H9 (cell line): ENCODE data around the gene CHAC2. TPM values are rescaled to one million over a fixed set of nuclear protein-coding genes. Genes with fewer than 3 reads are reported as not detected.

Source experiments
- DNase-seq: peaks from one replicate; pipeline ENCODE4 v3.0.0-alpha.2; 2017
- H2AFZ ChIP-seq: one replicate; pipeline ENCODE4 v1.6.1; 2013; ENCODE audit warnings: mild to moderate bottlenecking, low read length, control low read depth, moderate library complexity
- H2AK5ac ChIP-seq: 2 replicates; pipeline ENCODE4 v1.6.1; 2013; ENCODE audit warnings: low read length, control low read depth, mixed read lengths; ENCODE audit not compliant: insufficient read length
- H2BK120ac ChIP-seq: one replicate; pipeline ENCODE4 v1.6.1; 2013; ENCODE audit warnings: low read depth, mild to moderate bottlenecking, low read length, control low read depth, inconsistent platforms; ENCODE audit not compliant: poor library complexity, severe bottlenecking
- H2BK12ac ChIP-seq: 2 replicates; pipeline ENCODE4 v1.6.1; 2013; ENCODE audit warnings: low read length, control low read depth, mixed read lengths, low read depth; ENCODE audit not compliant: insufficient read length
- H2BK15ac ChIP-seq: 2 replicates; pipeline ENCODE4 v1.6.1; 2013; ENCODE audit warnings: low read depth, low read length, control low read depth
- H2BK20ac ChIP-seq: one replicate; pipeline ENCODE4 v1.6.1; 2013; ENCODE audit warnings: low read depth, mild to moderate bottlenecking, low read length, control low read depth, inconsistent platforms; ENCODE audit not compliant: poor library complexity, severe bottlenecking
- H2BK5ac ChIP-seq: 2 replicates; pipeline ENCODE4 v1.6.1; 2013; ENCODE audit warnings: low read length, control low read depth, mixed read lengths; ENCODE audit not compliant: insufficient read length
- H3K14ac ChIP-seq: 2 replicates; pipeline ENCODE4 v1.6.1; 2013; ENCODE audit warnings: low read length, control low read depth; ENCODE audit not compliant: insufficient read depth
- H3K18ac ChIP-seq: 2 replicates; pipeline ENCODE4 v1.6.1; 2013; ENCODE audit warnings: low read depth, mild to moderate bottlenecking, mixed read lengths, low read length, control low read depth; ENCODE audit not compliant: insufficient read length
- H3K23ac ChIP-seq: 2 replicates; pipeline ENCODE4 v1.6.1; 2013; ENCODE audit warnings: low read length, control low read depth, mixed read lengths, low read depth; ENCODE audit not compliant: insufficient read length
- H3K23me2 ChIP-seq: 2 replicates; pipeline ENCODE4 v1.6.1; 2013; ENCODE audit warnings: low read depth, mild to moderate bottlenecking, mixed read lengths, low read length, control low read depth; ENCODE audit not compliant: insufficient read length, poor library complexity, severe bottlenecking
- H3K27ac ChIP-seq: 2 replicates; pipeline ENCODE4 v1.5.1; 2013; ENCODE audit warnings: low read length, control low read depth, mixed read lengths, low read depth; ENCODE audit not compliant: insufficient read length
- H3K27me3 ChIP-seq: 2 replicates; pipeline ENCODE4 v1.6.1; 2013; ENCODE audit warnings: low read length, control low read depth, inconsistent platforms; ENCODE audit not compliant: insufficient read depth
- H3K4ac ChIP-seq: 2 replicates; pipeline ENCODE4 v1.6.1; 2013; ENCODE audit warnings: low read depth, mild to moderate bottlenecking, control low read depth, inconsistent platforms, low read length, moderate library complexity
- H3K4me1 ChIP-seq: 2 replicates; pipeline ENCODE4 v1.6.1; 2013; ENCODE audit warnings: low read length, control low read depth, inconsistent platforms; ENCODE audit not compliant: insufficient read depth
- H3K4me2 ChIP-seq: 2 replicates; pipeline ENCODE4 v1.6.1; 2013; ENCODE audit warnings: low read length, control low read depth, mixed read lengths; ENCODE audit not compliant: insufficient read length, insufficient read depth
- H3K56ac ChIP-seq: 2 replicates; pipeline ENCODE4 v1.6.1; 2013; ENCODE audit warnings: low read depth, mild to moderate bottlenecking, mixed read lengths, low read length, control low read depth; ENCODE audit not compliant: insufficient read length
- H3K79me1 ChIP-seq: 2 replicates; pipeline ENCODE4 v1.6.1; 2013; ENCODE audit warnings: low read depth, mild to moderate bottlenecking, moderate library complexity, low read length, control low read depth, inconsistent platforms; ENCODE audit not compliant: insufficient read depth, poor library complexity, severe bottlenecking
- H3K79me2 ChIP-seq: 2 replicates; pipeline ENCODE4 v1.6.1; 2013; ENCODE audit warnings: low read length, control low read depth, inconsistent platforms; ENCODE audit not compliant: insufficient read depth
- H3K9ac ChIP-seq: 2 replicates; pipeline ENCODE4 v1.6.1; 2013; ENCODE audit warnings: low read length, control low read depth, mixed read lengths; ENCODE audit not compliant: insufficient read length; ENCODE audit errors: extremely low read depth
- H3K9me3 ChIP-seq: one replicate; pipeline ENCODE4 v1.6.1; 2013; ENCODE audit warnings: low read depth, low read length, inconsistent platforms; ENCODE audit not compliant: control insufficient read depth
- H3T11ph ChIP-seq: one replicate; pipeline ENCODE4 v1.6.1; 2013; ENCODE audit warnings: mild to moderate bottlenecking, low read length, control low read depth, inconsistent platforms
- H4K20me1 ChIP-seq: one replicate; pipeline ENCODE4 v1.6.1; 2013; ENCODE audit not compliant: control insufficient read depth, insufficient read length, insufficient read depth
- H4K5ac ChIP-seq: 2 replicates; pipeline ENCODE4 v1.6.1; 2013; ENCODE audit warnings: low read depth, mild to moderate bottlenecking, mixed read lengths, low read length, control low read depth; ENCODE audit not compliant: insufficient read length
- H4K8ac ChIP-seq: replicated peaks from 2 replicates; pipeline ENCODE4 v1.6.1; 2013; ENCODE audit warnings: low read length, control low read depth, mixed read lengths, low read depth; ENCODE audit not compliant: insufficient read length
- H4K91ac ChIP-seq: 2 replicates; pipeline ENCODE4 v1.6.1; 2013; ENCODE audit warnings: low read depth, mild to moderate bottlenecking, moderate library complexity, mixed read lengths, low read length, control low read depth; ENCODE audit not compliant: insufficient read length
- H3K27ac Mint-ChIP-seq, 3 experiments: 2 replicates in 2 of 3; 3 replicates in 1 of 3; pipeline ENCODE4 v1.8.0; 2020 to 2021; ENCODE audit warnings: mixed read lengths in 3 of 3, mild to moderate bottlenecking in 1 of 3, moderate library complexity in 1 of 3
- H3K27me3 Mint-ChIP-seq: 2 replicates; pipeline ENCODE4 v1.8.0; 2021; ENCODE audit warnings: low read depth, mild to moderate bottlenecking, moderate library complexity, mixed read lengths
- H3K36me3 Mint-ChIP-seq, 3 experiments: 2 replicates in 2 of 3; 3 replicates in 1 of 3; pipeline ENCODE4 v1.8.0; 2020 to 2021; ENCODE audit warnings: low read depth in 3 of 3, mixed read lengths in 3 of 3; ENCODE audit not compliant: insufficient read depth in 1 of 3
- H3K4me1 Mint-ChIP-seq, 2 experiments: 2 replicates each; pipeline ENCODE4 v1.8.0; 2020; ENCODE audit warnings: mixed read lengths in 2 of 2
- H3K4me3 Mint-ChIP-seq, 2 experiments: 2 replicates in 1 of 2; 3 replicates in 1 of 2; pipeline ENCODE4 v1.8.0; 2020 to 2021; ENCODE audit warnings: mild to moderate bottlenecking in 2 of 2, mixed read lengths in 2 of 2, moderate library complexity in 1 of 2
- H3K9me3 Mint-ChIP-seq, 2 experiments: 2 replicates in 1 of 2; 3 replicates in 1 of 2; pipeline ENCODE4 v1.8.0; 2020; ENCODE audit warnings: mild to moderate bottlenecking in 2 of 2, mixed read lengths in 2 of 2, moderate library complexity in 1 of 2
- CTCF ChIP-seq: fragments of 200-600 bp; sonication (generic); conservative IDR thresholded peaks from 3 replicates; pipeline ENCODE4 v1.8.0; 2021; ENCODE audit warnings: antibody characterized with exemption, mild to moderate bottlenecking
- WGBS: extraction: QIAGEN DNeasy Blood & Tissue Kit; methylation state at CpG from one replicate; pipeline ENCODE4 v1.1.7; 2013; ENCODE audit warnings: missing lambda C conversion rate, low lambda C conversion rate, mixed read lengths; ENCODE audit not compliant: insufficient read length; ENCODE audit errors: extremely low coverage; 5-methylcytosine and 5-hydroxymethylcytosine counted together
- total RNA-seq: library from RNA; stranded (reverse); gene quantifications from 2 replicates; pipeline ENCODE4 v1.2.1, GENCODE V29; 2021

Gene CHAC2
- total RNA-seq, 1 experiment from 2014 or later = 11.3 TPM

GRCh38 chr2:53785366-53785765 is 17.8 kb downstream of the CHAC2 start:
- H3K4me3 Mint-ChIP-seq = peak overlapping the region; percentile 97 to 99
- Histone ChIP-seq H3K23ac (no peak overlapping the region), H4K5ac (no peak overlapping the region), H3K79me2 (peaks cover 31% of the 10 kb centered on the region; the same call in 1 of the 2 replicates), H3K9ac (peak overlapping the region; percentile 44), H3K27me3 (no peaks in the 10 kb centered on the region), H2AFZ (no peak overlapping the region), H2BK120ac (no peak overlapping the region), H2BK15ac (no peak overlapping the region), H3K4me2 (peak overlapping the region; percentile 100), H4K8ac (no peak overlapping the region), H3K4ac (no peak overlapping the region), H2AK5ac (no peak overlapping the region), H4K91ac (no peak overlapping the region), H3K23me2 (peaks cover 15% of the 10 kb centered on the region), H2BK20ac (no peak overlapping the region), H3K14ac (no peak overlapping the region), H3T11ph (no peak overlapping the region), H2BK12ac (no peak overlapping the region), H3K27ac (no peak overlapping the region), H4K20me1 (peaks cover 5% of the 10 kb centered on the region), H3K18ac (no peak overlapping the region), H3K56ac (no peak overlapping the region), H2BK5ac (no peak overlapping the region), H3K9me3 (no peaks in the 10 kb centered on the region), H3K79me1 (peaks cover 7% of the 10 kb centered on the region), H3K4me1 (no peaks in the 10 kb centered on the region)
- peaks cover 41 to 43% of the 10 kb centered on the region in 2 experiments for H3K4me1 Mint-ChIP-seq
- peak overlapping the region in 1 of 3 experiments; percentile 47; a peak in 2 of 7 replicates for H3K27ac Mint-ChIP-seq
- H3K27me3 Mint-ChIP-seq = no peaks in the 10 kb centered on the region
- no peak for DNase-seq
- no peak for TF ChIP-seq CTCF
- WGBS = no CpG with 5 or more reads among the region's 11 CpGs
- H3K36me3 Mint-ChIP-seq = peaks cover 6 to 14% (median 8%) of the 10 kb centered on the region in 3 experiments; a peak in 4 of 7 replicates
- no peaks in the 10 kb centered on the region for H3K9me3 Mint-ChIP-seq
